K562 (cell line): ENCODE measurements around the gene STAB2. TPM values are rescaled to one million over a fixed set of nuclear protein-coding genes. Genes with fewer than 3 reads are reported as not detected.
A peak's percentile ranks its signal among the peaks of the same experiment; 100 is the strongest.

ENCODE experiments used
- CEBPB ChIP-seq: fragments of 450-650 bp; IDR thresholded peaks from 2 replicates; pipeline ENCODE4 v1.6.1; 2016; ENCODE audit warnings: missing genetic modification characterization, missing compliant biosample characterization
- ESRRA ChIP-seq: fragments of 450-650 bp; IDR thresholded peaks from 2 replicates; pipeline ENCODE4 v1.6.1; 2014; ENCODE audit warnings: low read depth, mild to moderate bottlenecking, moderate library complexity, borderline replicate concordance
- HDAC3 ChIP-seq: fragments of 450-650 bp; IDR thresholded peaks from 2 replicates; pipeline ENCODE4 v1.6.1; 2018; ENCODE audit warnings: borderline replicate concordance, mild to moderate bottlenecking, moderate library complexity; ENCODE audit not compliant: partially characterized antibody
- PCBP2 ChIP-seq: fragments of 200-400 bp; formaldehyde crosslinking; IDR thresholded peaks from 2 replicates; pipeline ENCODE4 v1.6.1; 2018; ENCODE audit warnings: low read length, low read depth, mild to moderate bottlenecking, moderate library complexity; ENCODE audit not compliant: poor library complexity, severe bottlenecking
- SOX6 ChIP-seq: fragments of 450-650 bp; IDR thresholded peaks from 2 replicates; pipeline ENCODE4 v1.6.1; 2014; ENCODE audit warnings: mild to moderate bottlenecking
- ZBTB40 ChIP-seq, 2 experiments: fragments of 450-650 bp in 1 of 2; sonication (generic) in 1 of 2; formaldehyde crosslinking in 1 of 2; IDR thresholded peaks; 2 replicates each; pipeline versions ENCODE4 v1.7.1 to v1.9.0; 2016 to 2022; ENCODE audit warnings: inconsistent platforms in 1 of 2, mild to moderate bottlenecking in 1 of 2, missing genetic modification reagents in 1 of 2
- ZNF174 ChIP-seq: fragments of 250-450 bp; sonication (Bioruptor Pico); IDR thresholded peaks from 2 replicates; pipeline ENCODE4 v1.4.0; 2020; ENCODE audit warnings: mild to moderate bottlenecking
- ZNF197 ChIP-seq: fragments of 200-800 bp; sonication (Bioruptor generic); IDR thresholded peaks from 2 replicates; pipeline ENCODE4 v1.6.1; 2016; ENCODE audit warnings: low read depth, missing genetic modification characterization, missing compliant biosample characterization
- ZNF408 ChIP-seq: fragments of 250-450 bp; sonication (Bioruptor Pico); IDR thresholded peaks from 2 replicates; pipeline ENCODE4 v1.4.0; 2020; ENCODE audit warnings: low read depth, mild to moderate bottlenecking, moderate library complexity
- ZNF778 ChIP-seq: fragments of 450-650 bp; formaldehyde crosslinking; IDR thresholded peaks from 2 replicates; pipeline ENCODE4 v1.4.0; 2020; ENCODE audit warnings: mild to moderate bottlenecking, moderate library complexity
- polyA plus RNA-seq, 8 experiments: library from polyadenylated mRNA; depleted of rRNA in 4 of 8; stranded (reverse) in 5 of 8; unstranded in 3 of 8; fragments of >200 nt; fragmentation: Nextera tagmentation in 2 of 8; fragmentation: Illumina TruSeq in 1 of 8; extraction: Ambion mirVana in 2 of 8; extraction: Trizol in 1 of 8; gene quantifications; 2 replicates each; pipeline versions ENCODE4 v1.2.1 to v1.2.3, GENCODE V29; 2011 to 2014; ENCODE audit warnings: inconsistent platforms in 1 of 8, missing spikeins in 1 of 8
- total RNA-seq, 7 experiments: library from RNA; depleted of rRNA in 6 of 7; stranded (reverse); fragments of >200 nt in 6 of 7; fragmentation: Illumina TruSeq in 2 of 7; extraction: Trizol in 2 of 7; gene quantifications; 2 replicates each; pipeline versions ENCODE4 v1.2.1 to v1.2.3, GENCODE V29; 2011 to 2021; ENCODE audit warnings: low replicate concordance in 1 of 7
- TF ChIP-seq, protein P1 (sequence below): fragments of 250-450 bp; sonication (Bioruptor Pico); IDR thresholded peaks from 2 replicates; pipeline ENCODE4 v1.4.0; 2020; ENCODE audit warnings: mild to moderate bottlenecking, moderate library complexity, borderline replicate concordance
- TF ChIP-seq, protein P2 (sequence below): fragments of 250-450 bp; sonication (Bioruptor Pico); IDR thresholded peaks from 2 replicates; pipeline ENCODE4 v1.9.0; 2021; ENCODE audit warnings: mild to moderate bottlenecking

STAB2 gene
- total and polyA plus RNA-seq, 9 of the 15 experiments (the other 6 are each of a cell fraction or from before 2014, with no cell fraction given): 0.10 TPM; not detected in 8

DNA sequence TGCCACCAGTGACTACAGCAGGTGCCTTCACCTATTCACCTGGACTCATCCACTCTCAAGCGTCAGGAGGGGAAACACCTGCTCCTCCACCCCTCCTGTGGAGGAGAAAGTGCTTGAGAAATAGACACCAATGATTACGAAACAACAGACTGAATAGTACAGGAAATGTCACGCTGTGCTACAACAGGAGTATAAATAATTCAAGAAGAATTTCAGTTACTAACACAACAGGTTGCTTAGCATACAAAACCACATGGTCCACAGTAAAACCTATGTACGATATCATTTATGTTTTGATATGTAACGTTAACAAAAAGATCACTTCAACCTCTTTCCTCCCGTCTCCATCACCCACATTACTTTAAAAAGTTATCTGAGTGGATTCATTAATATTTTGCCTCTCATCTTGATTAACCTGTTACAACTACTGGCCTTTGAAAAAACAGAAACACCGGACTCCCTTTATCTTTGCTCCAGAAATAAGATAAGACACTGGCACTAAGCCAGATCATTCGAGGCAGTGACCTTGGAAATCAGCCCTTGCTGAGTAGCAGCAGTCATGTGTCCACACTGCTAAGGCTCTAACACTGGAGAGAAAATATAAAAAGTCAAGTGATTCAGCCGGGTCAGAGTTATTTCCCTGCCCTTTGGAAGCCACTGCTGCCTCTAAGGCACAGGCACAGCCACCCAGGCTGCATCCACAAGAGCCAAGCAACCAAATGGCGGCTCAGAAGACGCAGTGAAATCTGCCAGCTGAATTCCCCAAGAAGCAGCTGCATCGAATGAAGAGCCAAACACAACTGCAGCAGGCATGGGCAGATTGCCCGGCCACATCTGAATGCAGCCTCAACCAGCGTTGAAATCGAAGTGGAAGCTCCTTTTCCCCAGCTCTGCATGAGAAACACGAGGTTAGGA lies 213.0 kb downstream of the STAB2 start (continued):
- TF ChIP-seq, protein P1, sequence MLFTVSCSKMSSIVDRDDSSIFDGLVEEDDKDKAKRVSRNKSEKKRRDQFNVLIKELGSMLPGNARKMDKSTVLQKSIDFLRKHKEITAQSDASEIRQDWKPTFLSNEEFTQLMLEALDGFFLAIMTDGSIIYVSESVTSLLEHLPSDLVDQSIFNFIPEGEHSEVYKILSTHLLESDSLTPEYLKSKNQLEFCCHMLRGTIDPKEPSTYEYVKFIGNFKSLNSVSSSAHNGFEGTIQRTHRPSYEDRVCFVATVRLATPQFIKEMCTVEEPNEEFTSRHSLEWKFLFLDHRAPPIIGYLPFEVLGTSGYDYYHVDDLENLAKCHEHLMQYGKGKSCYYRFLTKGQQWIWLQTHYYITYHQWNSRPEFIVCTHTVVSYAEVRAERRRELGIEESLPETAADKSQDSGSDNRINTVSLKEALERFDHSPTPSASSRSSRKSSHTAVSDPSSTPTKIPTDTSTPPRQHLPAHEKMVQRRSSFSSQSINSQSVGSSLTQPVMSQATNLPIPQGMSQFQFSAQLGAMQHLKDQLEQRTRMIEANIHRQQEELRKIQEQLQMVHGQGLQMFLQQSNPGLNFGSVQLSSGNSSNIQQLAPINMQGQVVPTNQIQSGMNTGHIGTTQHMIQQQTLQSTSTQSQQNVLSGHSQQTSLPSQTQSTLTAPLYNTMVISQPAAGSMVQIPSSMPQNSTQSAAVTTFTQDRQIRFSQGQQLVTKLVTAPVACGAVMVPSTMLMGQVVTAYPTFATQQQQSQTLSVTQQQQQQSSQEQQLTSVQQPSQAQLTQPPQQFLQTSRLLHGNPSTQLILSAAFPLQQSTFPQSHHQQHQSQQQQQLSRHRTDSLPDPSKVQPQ (CRISPR knock-in tag): no peak
- TF ChIP-seq CEBPB (tag) (peak; percentile 96), ESRRA (peak; percentile 96), HDAC3 (peak; percentile 43), ZBTB40 (IDR thresholded peaks at IDR 0.05) (no peak), ZBTB40 (CRISPR knock-in tag; IDR thresholded peaks at IDR 0.05) (no peak), SOX6 (peak; percentile 44; the same call in 1 of the 2 replicates), PCBP2 (no peak), ZNF174 (no peak), ZNF197 (CRISPR knock-in tag) (no peak), ZNF778 (CRISPR knock-in tag) (no peak), ZNF408 (CRISPR knock-in tag) (no peak)
- TF ChIP-seq, protein P2, sequence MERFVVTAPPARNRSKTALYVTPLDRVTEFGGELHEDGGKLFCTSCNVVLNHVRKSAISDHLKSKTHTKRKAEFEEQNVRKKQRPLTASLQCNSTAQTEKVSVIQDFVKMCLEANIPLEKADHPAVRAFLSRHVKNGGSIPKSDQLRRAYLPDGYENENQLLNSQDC (CRISPR knock-in tag): no peak
